Ovary (tissue), 9 donors: ENCODE data around the gene ENPP7. TPM values are rescaled to one million over a fixed set of nuclear protein-coding genes. Genes with fewer than 3 reads are reported as not detected.

Experiments used
- DNase-seq, 5 donors: peaks; one replicate each; pipeline ENCODE4 v3.0.0-alpha.2; 2019 to 2020
- H3K27ac ChIP-seq, 2 donors: fragments of 200-600 bp; one replicate each; pipeline versions ENCODE4 v1.5.1 to v1.8.0; 2019 to 2022
- H3K27me3 ChIP-seq: fragments of 200-600 bp; one replicate; pipeline ENCODE4 v1.8.0; 2022
- H3K36me3 ChIP-seq: fragments of 200-600 bp; sonication (generic); one replicate; pipeline ENCODE4 v1.5.1; 2019
- H3K4me1 ChIP-seq: one replicate; pipeline ENCODE4 v1.8.1; 2013; ENCODE audit warnings: mild to moderate bottlenecking, moderate library complexity; ENCODE audit not compliant: insufficient read depth
- H3K4me3 ChIP-seq: fragments of 200-600 bp; sonication (generic); one replicate; pipeline ENCODE4 v1.5.1; 2017
- H3K9me3 ChIP-seq, 2 donors: fragments of 200-600 bp in 1 of 2; sonication (generic) in 1 of 2; one replicate each; pipeline versions ENCODE4 v1.5.1 to v1.8.1; 2013 to 2019; ENCODE audit warnings: mild to moderate bottlenecking in 1 of 2, moderate library complexity in 1 of 2
- CTCF ChIP-seq, 3 donors: fragments of 450-650 bp in 2 of 3; fragments of 200-600 bp in 1 of 3; IDR thresholded peaks; one replicate each; pipeline versions ENCODE4 v1.5.1 to v1.8.0; 2016 to 2022; ENCODE audit warnings: antibody characterized with exemption in 3 of 3, mild to moderate bottlenecking in 1 of 3
- EP300 ChIP-seq: sonication (generic); formaldehyde crosslinking; IDR thresholded peaks from one replicate; pipeline ENCODE4 v1.6.1; 2017; ENCODE audit warnings: antibody characterized with exemption
- POLR2A ChIP-seq: fragments of 450-650 bp; IDR thresholded peaks from one replicate; pipeline ENCODE4 v1.6.1; 2017; ENCODE audit warnings: antibody characterized with exemption, mild to moderate bottlenecking, moderate library complexity
- WGBS, 3 donors: extraction: QIAGEN DNeasy Blood & Tissue Kit in 1 of 3; methylation state at CpG; one replicate each; pipeline versions ENCODE4 v1.1.5 to v1.1.7; 2013 to 2017; 5-methylcytosine and 5-hydroxymethylcytosine counted together
- intact Hi-C, 4 donors: fragments of 100-400 bp; cut with DNase I; formaldehyde crosslinking; loops; one replicate each; pipeline versions ENCODE4 v1.11.0 to v1.15.1; 2022 to 2023
- microRNA-seq, 3 donors: library from miRNA; unstranded; fragments of <30 nt; microRNA quantifications; one replicate each; pipeline versions ENCODE4 to v1.2.0, GENCODE V29; 2019 to 2020
- polyA plus RNA-seq, 2 donors: library from polyadenylated mRNA; stranded (reverse); fragments of 200-250 nt in 1 of 2; fragments of 350-450 nt in 1 of 2; fragmentation: Illumina TruSeq in 1 of 2; extraction: RNeasy Lipid Tissue Mini Kit (QIAGEN cat#74804) in 1 of 2; gene quantifications; one replicate each; pipeline ENCODE4 v1.2.3, GENCODE V29; 2013 to 2014
- small RNA-seq: library from RNA; depleted of rRNA; stranded (forward); fragments of <200 nt; gene quantifications from one replicate; pipeline ENCODE3, GENCODE V24; 2016
- total RNA-seq, 7 donors: library from RNA; depleted of rRNA in 2 of 7; stranded (reverse); fragments of >200 nt in 2 of 7; fragmentation: NEBNext Ultra II Directional in 3 of 7; extraction: Animal tissue kit (Norgen Biotek cat#: 25700) in 3 of 7; gene quantifications; one replicate each; pipeline versions ENCODE4 v1.1.0 to v1.2.4, GENCODE V29; 2016 to 2023
- donor health status: DM: no; HTN: no; CAD: no; lungs with moderate emphysema.
- donor health status: DM: no; HTN: no; CAD: no.
- donor health status: Bipolar disorder and iron deficiency.
- donor health status: DM: yes; HTN: yes; CAD: no.
- donor health status: DM: no; HTN: no; CAD: no.
- donor health status: DM: yes; HTN: yes; CAD: no.

Gene ENPP7
- total and polyA plus RNA-seq, 9 donors = not detected

GRCh38 chr17:79791735-79792161 lies 61.0 kb downstream of the ENPP7 start:
- peaks cover 15% of the 10 kb centered on the region for H3K27me3 ChIP-seq
- H3K4me3 ChIP-seq = no peak overlapping the region
- TF ChIP-seq CTCF (IDR thresholded peaks at IDR 0.05) (no peak), POLR2A (no peak), EP300 (no peak)
- DNase-seq = peak in 1 of 5 donors; percentile 28
- H3K36me3 ChIP-seq = no peaks in the 10 kb centered on the region
- H3K4me1 ChIP-seq = peaks cover 11% of the 10 kb centered on the region
- intact Hi-C loops = loop anchor here in 2 of 4 donors (2.0 to 10.0 kb wide), 3 partner anchors 53 to 201 kb away; no protein-coding TSS in a partner anchor
- no peaks in the 10 kb centered on the region for H3K9me3 ChIP-seq
- H3K27ac ChIP-seq = no peak overlapping the region
- WGBS, 3 donors = 3 to 8% (median 6%) methylated on average over 22 to 26 of the region's 26 CpGs

Small RNA genes lying within 50 kb of the gene (microRNA-seq; reads per million reads assigned to microRNA genes)
- 0 to 0.75 (median 0) reads per million in 3 donors for gene MIR4739

Small RNA genes lying within 50 kb of the gene (small RNA-seq; reads per million reads assigned to genes)
- gene MIR4739 = not detected

Other genes starting within 250 kb of the ENPP7 start
- gene RBFOX3, start 119.9 kb upstream of the ENPP7 start, total RNA-seq = 1 to 10 TPM in 1 of 7 donors, under 1 TPM in 4, not detected in 2; 0.13 to 3.4 (median 0.20) TPM
- gene RBFOX3, start 119.9 kb upstream of the ENPP7 start, polyA plus RNA-seq = under 1 TPM; 0.07 to 0.97 TPM
- 1 to 10 TPM; 2.1 to 5.7 (median 4.8) TPM for gene CBX2, start 47.2 kb downstream of the ENPP7 start, total RNA-seq
- 1 to 10 TPM in 1 of 2 donors, under 1 TPM in 1; 0.92 to 4.0 TPM for gene CBX2, start 47.2 kb downstream of the ENPP7 start, polyA plus RNA-seq
- 1 to 10 TPM in 6 of 7 donors, under 1 TPM in 1; 0.60 to 7.0 (median 3.9) TPM for gene CBX8, start 66.1 kb downstream of the ENPP7 start, total RNA-seq
- gene CBX8, start 66.1 kb downstream of the ENPP7 start, polyA plus RNA-seq = 1 to 10 TPM; 1.1 to 3.2 TPM
- 10 to 100 TPM in 6 of 7 donors, 1 to 10 TPM in 1; 5.5 to 27.9 (median 16.5) TPM for gene CBX4, start 108.5 kb downstream of the ENPP7 start, total RNA-seq
- gene CBX4, start 108.5 kb downstream of the ENPP7 start, polyA plus RNA-seq = 10 to 100 TPM in 1 of 2 donors, 1 to 10 TPM in 1; 7.8 to 10.7 TPM